C4-2B (cell line): ENCODE results near the gene LRIT1.

ENCODE experiments used
- CTCF ChIP-seq: fragments of 450-650 bp; conservative IDR thresholded peaks from 2 replicates; pipeline ENCODE4 v1.5.1; 2017; ENCODE audit warnings: mild to moderate bottlenecking
- ZFX ChIP-seq: fragments of 450-650 bp; IDR thresholded peaks from 2 replicates; pipeline ENCODE4 v1.6.1; 2017

- TF ChIP-seq CTCF (no peak), ZFX (no peak)
Observed at GRCh38 chr10:84248794-84249193, 7.4 kb upstream of the LRIT1 start.
